Measurements from ENCODE around the gene PTPRN2.

PTPRN2 gene

DNA sequence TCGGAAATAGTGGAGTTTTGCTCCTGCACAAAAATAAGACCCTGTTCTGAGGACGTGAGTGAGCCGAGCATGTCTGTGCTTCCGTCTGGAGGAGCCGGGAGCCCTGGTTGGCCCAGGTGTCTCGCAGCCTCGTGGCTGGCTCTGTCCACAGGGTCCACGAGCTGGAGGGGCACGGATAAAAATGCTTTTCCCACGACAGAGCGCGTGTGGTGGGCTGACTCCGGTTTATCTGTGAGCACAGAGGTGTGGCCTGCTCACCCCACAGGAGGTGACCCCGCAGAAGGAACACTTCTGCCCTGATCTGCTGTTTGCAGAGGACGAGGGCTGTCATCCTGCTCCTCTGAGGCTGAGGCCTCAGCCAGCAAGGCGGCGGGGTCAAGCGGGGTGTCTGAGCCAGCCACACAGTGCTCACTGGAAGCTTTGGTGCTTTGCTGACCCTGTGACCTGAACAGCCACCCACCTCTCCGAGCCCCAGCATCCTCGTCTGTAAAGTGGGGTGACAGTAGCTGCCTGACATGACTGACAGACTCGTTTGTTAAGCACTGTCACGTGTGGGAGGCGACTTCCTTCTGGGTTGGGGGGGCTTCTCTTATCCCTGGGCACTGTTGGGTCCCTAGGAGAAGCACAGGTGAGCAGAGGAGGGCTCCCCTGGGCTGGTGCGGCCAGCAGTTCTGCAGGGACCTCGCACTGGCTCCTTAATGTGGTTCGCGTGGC lies 1088.3 kb downstream of the PTPRN2 start:
- no peak for TF ChIP-seq CTCF (conservative IDR thresholded peaks at IDR 0.05; ENCODE audit: low read length)
- H3K4me3 ChIP-seq (ENCODE audit: low read length) = no peak overlapping the region
- no peak for DNase-seq (ENCODE audit: low read depth)

DNA sequence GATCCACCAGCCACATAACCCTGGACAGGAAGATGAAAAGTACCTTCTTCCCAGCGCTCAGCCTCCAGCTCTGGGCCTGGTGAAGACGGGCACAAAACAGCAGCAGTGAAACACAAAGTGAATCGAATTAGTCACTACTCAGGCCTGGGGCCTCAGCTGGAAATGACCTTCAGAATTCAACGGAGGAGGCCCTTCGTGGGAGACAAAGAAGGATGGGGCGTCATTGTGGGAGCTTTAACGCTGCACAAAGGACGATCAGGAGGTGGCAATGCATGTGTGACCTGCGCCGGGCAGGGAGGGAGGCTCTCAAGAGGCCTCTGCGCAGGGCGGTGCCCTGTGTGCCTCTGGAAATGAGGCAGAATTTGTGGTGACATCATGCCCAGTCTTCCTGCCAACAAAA lies 1089.0 kb downstream of the PTPRN2 start:
- TF ChIP-seq CTCF (conservative IDR thresholded peaks at IDR 0.05; ENCODE audit: low read length) = no peak
- DNase-seq (ENCODE audit: low read depth) = no peak
- no peak overlapping the region for H3K4me3 ChIP-seq (ENCODE audit: low read length)

- no peak for TF ChIP-seq CTCF (conservative IDR thresholded peaks at IDR 0.05; ENCODE audit: low read length)
- H3K4me3 ChIP-seq (ENCODE audit: low read length) = no peak overlapping the region
- no peak for DNase-seq (ENCODE audit: low read depth)
These were observed 1089.6 kb downstream of the PTPRN2 start for GRCh38 chr7:157497744-157498651.

GRCh38 chr7:157497367-157497743 lies 1090.3 kb downstream of the PTPRN2 start:
- no peak for TF ChIP-seq CTCF (conservative IDR thresholded peaks at IDR 0.05; ENCODE audit: low read length)
- no peak for DNase-seq (ENCODE audit: low read depth)

DNA sequence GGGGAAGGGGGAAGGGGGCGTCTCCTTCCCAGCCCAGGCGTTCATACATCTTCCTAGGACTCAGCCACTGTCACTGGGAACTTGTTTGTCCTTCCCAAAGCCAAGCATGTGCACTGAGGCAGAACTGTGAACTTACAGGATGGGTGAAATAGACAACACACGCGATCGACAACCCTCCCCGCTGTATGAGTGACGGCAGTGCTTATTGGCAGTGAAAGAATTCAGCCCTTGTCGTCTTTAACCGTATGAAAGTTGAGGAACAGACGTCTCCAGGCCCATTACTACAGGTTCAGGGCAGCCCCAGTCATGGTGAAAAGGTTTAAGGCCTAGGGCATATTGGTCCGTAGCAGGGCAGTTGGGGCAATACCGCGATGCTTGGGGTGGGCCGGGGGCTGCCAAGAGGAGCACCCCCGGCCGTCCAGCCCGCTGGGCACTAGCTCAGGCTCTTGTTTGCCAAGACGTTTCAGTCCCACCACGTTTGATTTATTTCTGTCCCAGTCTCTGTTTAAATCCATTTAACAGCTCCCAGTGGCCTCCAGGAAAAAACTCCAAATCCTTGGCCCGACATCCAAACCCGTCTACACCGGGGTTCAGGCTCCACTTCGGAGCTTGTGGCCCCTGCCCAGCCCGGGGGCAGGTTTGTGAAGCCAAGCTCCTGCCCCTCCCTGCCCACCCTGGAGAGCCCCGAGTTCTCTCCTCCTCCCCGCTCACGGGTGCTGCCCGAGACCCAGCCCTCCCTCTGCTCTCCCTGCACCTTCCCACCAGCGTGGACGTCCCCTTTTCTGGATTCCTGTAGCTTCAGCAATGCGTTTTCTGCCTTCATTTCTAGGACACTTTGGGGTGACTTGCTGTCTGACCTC lies 1091.0 kb downstream of the PTPRN2 start:
- TF ChIP-seq CTCF (conservative IDR thresholded peaks at IDR 0.05; ENCODE audit: low read length) = no peak
- no peak for DNase-seq (ENCODE audit: low read depth)

More at GRCh38 chr7:157497367-157497743, 1090.3 kb downstream of the PTPRN2 start:
- H3K4me3 ChIP-seq (ENCODE audit: low read length) = no peak overlapping the region

DNA sequence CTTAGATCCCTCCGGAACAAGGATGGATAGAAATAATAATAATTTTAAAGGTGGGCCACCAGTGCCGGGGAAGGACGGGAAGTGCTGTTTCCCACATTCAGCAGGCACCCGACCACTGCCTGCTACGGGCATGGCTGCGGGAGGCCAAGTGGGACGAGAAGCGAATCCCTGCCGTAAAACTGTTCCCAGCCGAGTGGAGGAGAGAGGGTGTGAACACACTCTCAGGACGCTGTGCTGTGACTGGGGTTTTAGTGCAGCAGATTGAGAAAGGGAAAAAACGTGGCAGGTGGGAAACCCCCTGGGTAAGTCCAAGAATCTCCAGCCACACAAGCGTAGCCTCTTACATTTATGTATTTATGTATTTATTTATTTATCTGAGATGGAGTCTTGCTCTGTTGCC lies 1092.0 kb downstream of the PTPRN2 start:
- no peak for TF ChIP-seq CTCF (conservative IDR thresholded peaks at IDR 0.05; ENCODE audit: low read length)
- no peak overlapping the region for H3K4me3 ChIP-seq (ENCODE audit: low read length)
- no peak for DNase-seq (ENCODE audit: low read depth)

More for the DNA sequence above, 1091.0 kb downstream of the PTPRN2 start:
- H3K4me3 ChIP-seq (ENCODE audit: low read length) = no peak overlapping the region

Data from AG10803 (cell line).